Effector memory CD8-positive, alpha-beta T cell (primary cell): ENCODE data around the gene ST6GALNAC4.

Source experiments
- ATAC-seq: fragments of 150-1000 bp; cut with Tn5 transposase; replicated peaks from 2 replicates; pipeline ENCODE4 v1.10.0; 2021; ENCODE audit warnings: mild to moderate bottlenecking, moderate library complexity
- DNase-seq, 3 experiments: peaks; one replicate each; pipeline ENCODE4 v3.0.0; 2021
- H3K27ac Mint-ChIP-seq, 2 donors: one replicate each; pipeline ENCODE4 v1.8.0; 2022; ENCODE audit warnings: mild to moderate bottlenecking in 2 of 2, mixed read lengths in 2 of 2, moderate library complexity in 2 of 2
- H3K27me3 Mint-ChIP-seq, 2 donors: one replicate each; pipeline ENCODE4 v1.8.0; 2022; ENCODE audit warnings: mixed read lengths in 2 of 2
- H3K36me3 Mint-ChIP-seq: one replicate; pipeline ENCODE4 v1.8.0; 2022; ENCODE audit warnings: mild to moderate bottlenecking, moderate library complexity, mixed read lengths; ENCODE audit not compliant: insufficient read depth
- H3K4me1 Mint-ChIP-seq, 2 donors: one replicate each; pipeline ENCODE4 v1.8.0; 2022; ENCODE audit warnings: low read depth in 2 of 2, mixed read lengths in 2 of 2
- H3K4me3 Mint-ChIP-seq, 2 donors: one replicate each; pipeline ENCODE4 v1.8.0; 2022; ENCODE audit warnings: mild to moderate bottlenecking in 2 of 2, mixed read lengths in 2 of 2, moderate library complexity in 2 of 2
- H3K9me3 Mint-ChIP-seq, 2 donors: one replicate each; pipeline ENCODE4 v1.8.0; 2022; ENCODE audit warnings: mixed read lengths in 2 of 2

ST6GALNAC4 gene

GRCh38 chr9:127931092-127931881 lies 14.4 kb upstream of the ST6GALNAC4 start:
- Mint-ChIP-seq H3K9me3 (no peaks in the 10 kb centered on the region), H3K4me1 (peaks cover 27 to 34% of the 10 kb centered on the region in 2 donors), H3K4me3 (peak overlapping the region; percentile 78 to 85), H3K27me3 (peaks cover 0 to under 1% of the 10 kb centered on the region in 2 donors), H3K27ac (peak overlapping the region; percentile 39 to 81), H3K36me3 (peaks cover 36% of the 10 kb centered on the region)
- ATAC-seq: peak; percentile 38
- DNase-seq: no peak

- ATAC-seq: peak; percentile 68
- peak; percentile 49 to 63 (median 60) for DNase-seq
- Mint-ChIP-seq H3K27me3 (peaks cover 0 to 7% of the 10 kb centered on the region in 2 donors), H3K4me3 (peak within 1 kb of the TSS; percentile 78 to 85), H3K36me3 (peaks cover 31% of the 10 kb centered on the region), H3K27ac (peak within 1 kb of the TSS; percentile 39 to 81), H3K9me3 (no peaks in the 10 kb centered on the region), H3K4me1 (peaks cover 20 to 26% of the 10 kb centered on the region in 2 donors)
Observed at GRCh38 chr9:127930231-127931091, 13.6 kb upstream of the ST6GALNAC4 start, which contains the start of gene PIP5KL1. Gene PIP5KL1 (minus strand): TSS chr9:127930777. CDS start chr9:127930752, 25 bp downstream.

DNA sequence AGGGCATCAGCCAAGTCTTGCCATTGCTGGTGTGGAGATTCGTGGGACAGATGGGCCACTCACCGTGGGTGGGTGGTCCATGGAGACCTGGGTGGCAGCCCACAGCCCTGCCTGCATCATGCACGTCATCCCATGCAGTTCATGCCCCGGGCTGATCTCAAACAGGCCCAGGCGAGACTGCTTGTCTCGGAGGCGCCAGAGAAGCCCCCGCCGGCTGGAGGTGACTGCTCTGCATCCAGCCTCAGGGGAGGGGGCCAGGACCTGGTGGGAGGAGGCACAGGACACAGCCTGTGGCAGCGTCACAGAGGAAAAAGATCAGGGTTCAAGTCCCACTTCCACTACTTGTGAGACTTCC lies 12.8 kb upstream of the ST6GALNAC4 start:
- H3K4me3 Mint-ChIP-seq: peak overlapping the region; percentile 78 to 85
- peaks cover 31% of the 10 kb centered on the region for H3K36me3 Mint-ChIP-seq
- no peak overlapping the region for H3K27ac Mint-ChIP-seq
- ATAC-seq (no peak), DNase-seq (no peak)
- peaks cover 16 to 21% of the 10 kb centered on the region in 2 donors for H3K4me1 Mint-ChIP-seq
- no peaks in the 10 kb centered on the region for H3K9me3 Mint-ChIP-seq
- H3K27me3 Mint-ChIP-seq: peaks cover 6 to 7% of the 10 kb centered on the region in 2 donors

DNA sequence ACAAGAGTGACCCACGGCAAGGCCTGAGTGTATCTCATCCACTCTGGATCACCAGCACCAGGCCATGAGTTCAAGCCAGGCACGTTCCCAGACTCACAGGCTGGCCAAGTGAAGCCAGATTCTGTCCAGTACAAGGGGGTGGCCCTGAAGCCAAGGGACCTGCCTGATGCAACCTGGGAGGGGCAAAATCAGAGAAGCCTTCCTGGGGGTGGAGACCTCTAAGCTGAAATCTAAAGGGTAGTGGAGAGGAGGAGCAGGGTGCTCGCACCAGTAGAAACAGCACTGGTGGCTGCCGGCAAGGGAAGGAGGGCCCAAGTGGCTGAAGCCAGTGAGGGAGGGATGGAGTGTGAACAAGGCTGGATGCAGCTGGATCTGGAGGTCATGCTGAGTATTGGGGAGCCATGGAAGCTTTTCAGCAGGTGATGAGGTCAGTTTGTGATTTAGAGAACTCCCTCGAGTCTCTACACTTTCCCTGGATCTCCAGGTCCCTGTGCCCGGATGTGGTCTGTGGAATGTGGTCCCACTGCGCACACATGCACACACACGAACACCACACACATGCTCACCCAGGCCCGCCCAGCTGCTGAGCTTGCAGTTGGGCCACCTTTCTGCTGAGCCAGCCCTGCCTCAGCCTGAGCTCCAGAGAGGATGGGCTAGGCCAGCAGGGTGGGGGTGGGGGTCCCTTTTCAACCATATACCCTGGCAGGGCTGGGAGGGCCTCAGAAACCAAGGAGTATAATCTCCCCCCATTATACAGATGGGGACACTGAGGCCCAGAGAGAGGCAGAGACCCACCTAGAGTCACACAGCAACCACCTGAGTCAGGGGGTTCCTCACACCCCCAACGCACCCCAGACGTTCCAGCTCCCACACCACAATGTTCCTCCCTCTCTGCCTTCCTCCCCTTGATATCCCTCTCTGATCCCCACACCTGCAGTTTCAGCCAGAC lies 12.1 kb upstream of the ST6GALNAC4 start:
- peak overlapping the region; percentile 51 to 78 for H3K4me3 Mint-ChIP-seq
- H3K36me3 Mint-ChIP-seq: peaks cover 35% of the 10 kb centered on the region
- H3K4me1 Mint-ChIP-seq: peaks cover 10 to 18% of the 10 kb centered on the region in 2 donors
- H3K27me3 Mint-ChIP-seq: peaks cover 7 to 9% of the 10 kb centered on the region in 2 donors
- H3K27ac Mint-ChIP-seq: no peak overlapping the region
- DNase-seq: no peak
- no peaks in the 10 kb centered on the region for H3K9me3 Mint-ChIP-seq
- ATAC-seq: no peak

DNA sequence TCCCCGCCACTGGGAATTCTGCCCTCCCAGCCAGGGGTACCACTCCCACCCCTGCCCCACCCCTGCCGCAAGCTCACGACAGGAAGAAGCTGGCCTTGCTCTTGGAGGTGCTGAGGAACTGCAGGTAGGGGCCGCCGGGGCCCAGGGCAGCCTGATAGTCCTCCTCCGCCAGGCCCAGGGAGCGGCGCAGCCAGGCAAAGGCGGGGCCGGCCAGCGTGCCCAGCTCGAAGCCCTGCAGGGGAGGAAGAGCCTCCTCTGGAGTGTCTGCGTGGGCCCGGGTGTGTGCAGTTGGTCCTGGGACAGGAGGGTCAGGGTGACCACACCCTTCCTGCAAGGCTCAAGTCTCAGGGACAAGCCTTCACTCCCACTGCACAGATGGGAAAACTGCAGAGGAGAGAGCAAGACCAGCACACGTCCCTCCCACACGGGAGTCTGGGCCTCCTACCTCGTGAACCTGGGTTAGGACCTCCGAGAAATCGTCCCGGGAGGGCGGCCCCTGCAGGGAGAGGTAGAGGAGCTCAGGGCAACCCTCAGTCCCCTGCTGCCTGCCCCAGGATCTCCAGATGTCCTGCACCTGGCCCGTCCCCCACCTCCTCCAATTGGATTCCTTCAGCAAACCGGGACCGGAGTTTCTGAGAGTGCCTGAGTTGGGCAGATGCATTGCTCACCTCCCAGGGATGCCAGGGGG lies 11.3 kb upstream of the ST6GALNAC4 start:
- H3K4me1 Mint-ChIP-seq: peaks cover 10 to 17% of the 10 kb centered on the region in 2 donors
- no peaks in the 10 kb centered on the region for H3K9me3 Mint-ChIP-seq
- no peak overlapping the region for H3K27ac Mint-ChIP-seq
- peaks cover 7 to 9% of the 10 kb centered on the region in 2 donors for H3K27me3 Mint-ChIP-seq
- DNase-seq (no peak), ATAC-seq (no peak)
- peak overlapping the region; percentile 44 to 51 for H3K4me3 Mint-ChIP-seq
- peaks cover 35% of the 10 kb centered on the region for H3K36me3 Mint-ChIP-seq

- Mint-ChIP-seq H3K27me3 (peaks cover 7 to 9% of the 10 kb centered on the region in 2 donors), H3K9me3 (no peaks in the 10 kb centered on the region), H3K36me3 (peaks cover 30% of the 10 kb centered on the region), H3K4me3 (peak overlapping the region; percentile 59 to 71), H3K4me1 (peaks cover 6 to 14% of the 10 kb centered on the region in 2 donors), H3K27ac (no peak overlapping the region)
- ATAC-seq: peak; percentile 55
- peak in 2 of 3 experiments; percentile 32 to 41 for DNase-seq
Observed at GRCh38 chr9:127927201-127927987, 10.6 kb upstream of the ST6GALNAC4 start.

GRCh38 chr9:127926906-127927200 lies 10.0 kb upstream of the ST6GALNAC4 start:
- peak; percentile 2 for ATAC-seq
- Mint-ChIP-seq H3K9me3 (no peaks in the 10 kb centered on the region), H3K36me3 (peaks cover 32% of the 10 kb centered on the region), H3K27me3 (peaks cover 7 to 9% of the 10 kb centered on the region in 2 donors), H3K4me1 (peaks cover 6 to 17% of the 10 kb centered on the region in 2 donors), H3K4me3 (peak overlapping the region; percentile 59 to 71), H3K27ac (no peak overlapping the region)
- no peak for DNase-seq

DNA sequence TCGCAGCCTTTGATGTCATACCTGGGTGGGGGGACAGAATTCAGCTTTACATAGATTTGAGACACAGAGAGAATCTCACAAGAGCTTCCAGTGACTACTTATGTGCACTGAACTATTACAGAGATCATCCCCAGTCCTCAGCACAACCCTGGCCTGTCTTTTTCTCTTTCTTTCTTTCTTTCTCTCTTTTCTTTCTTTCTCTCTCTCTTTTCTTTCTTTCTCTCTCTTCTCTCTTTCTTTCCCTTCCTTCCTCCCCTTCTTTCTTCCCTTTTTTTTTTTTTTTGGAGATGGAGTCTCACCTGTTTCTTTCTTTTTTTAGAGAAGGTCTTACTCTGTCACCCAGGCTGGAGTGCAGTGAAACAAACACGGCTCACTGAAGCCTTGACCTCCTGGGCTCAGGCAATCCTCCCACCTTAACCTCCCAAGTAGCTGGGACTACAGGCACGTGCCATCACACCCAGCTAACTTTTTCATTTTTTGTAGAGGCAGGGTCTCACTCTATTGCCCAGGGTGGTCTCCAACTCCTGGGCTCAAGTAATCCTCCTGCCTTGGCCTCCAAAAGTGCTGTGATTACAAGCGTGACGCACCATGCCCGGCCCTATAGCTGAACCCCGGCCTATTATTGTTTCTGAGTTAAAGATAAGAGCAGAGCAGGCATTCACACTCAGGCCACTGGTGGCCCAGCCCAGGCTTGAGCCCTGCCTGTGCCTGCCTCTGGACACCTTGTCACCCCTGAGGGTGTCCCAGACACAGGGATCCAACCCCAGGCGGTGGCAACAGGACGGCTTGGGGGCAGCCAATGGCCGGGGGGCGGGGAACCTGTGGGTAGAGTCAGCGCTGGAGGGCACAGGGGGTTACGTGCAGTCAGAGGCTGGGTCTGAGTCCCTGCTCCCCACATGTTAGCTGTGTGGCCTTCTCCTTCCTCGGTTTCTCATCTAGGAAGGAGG lies 9.4 kb upstream of the ST6GALNAC4 start:
- H3K27ac Mint-ChIP-seq: no peak overlapping the region
- peaks cover 32% of the 10 kb centered on the region for H3K36me3 Mint-ChIP-seq
- ATAC-seq: no peak
- peak overlapping the region in 1 of 2 donors; percentile 71 for H3K4me3 Mint-ChIP-seq
- peaks cover 7 to 9% of the 10 kb centered on the region in 2 donors for H3K27me3 Mint-ChIP-seq
- no peaks in the 10 kb centered on the region for H3K9me3 Mint-ChIP-seq
- DNase-seq: no peak
- H3K4me1 Mint-ChIP-seq: peaks cover 3 to 17% of the 10 kb centered on the region in 2 donors

DNA sequence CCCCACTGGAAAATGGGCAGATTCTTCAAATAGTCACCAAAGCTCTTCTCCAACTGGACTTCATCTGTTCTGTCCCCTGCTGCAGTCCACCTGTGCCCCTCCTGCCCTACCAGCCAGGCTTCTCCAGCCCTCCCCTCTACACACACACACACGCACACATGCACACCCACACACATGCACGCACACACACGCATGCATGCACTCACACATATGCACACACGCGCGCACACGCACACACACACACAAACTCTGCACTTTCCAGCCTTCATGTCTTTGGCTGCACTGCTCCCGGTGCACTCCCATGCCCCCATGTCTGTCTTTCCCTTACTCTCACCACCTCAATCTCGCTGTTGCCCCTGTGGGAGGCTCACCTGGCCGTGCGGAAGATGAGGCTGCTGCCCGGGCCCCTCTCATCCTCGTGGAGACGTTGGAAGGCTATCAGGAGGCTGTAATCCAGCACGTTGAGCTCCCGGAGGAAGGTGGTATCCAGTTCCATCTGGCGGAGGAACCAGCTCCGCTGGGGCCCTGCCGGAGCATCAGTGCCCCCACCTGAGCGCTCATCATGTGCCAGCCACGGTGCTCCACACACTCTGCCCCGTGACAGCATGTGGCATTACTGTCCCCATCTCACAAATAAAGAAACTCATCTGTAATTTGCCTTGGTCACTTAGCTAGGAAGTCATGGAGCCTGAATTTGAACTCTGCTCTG lies 8.0 kb upstream of the ST6GALNAC4 start:
- Mint-ChIP-seq H3K4me3 (no peak overlapping the region), H3K27me3 (peaks cover 7 to 9% of the 10 kb centered on the region in 2 donors), H3K27ac (no peak overlapping the region), H3K4me1 (peaks cover 0 to 17% of the 10 kb centered on the region in 2 donors), H3K36me3 (peaks cover 24% of the 10 kb centered on the region), H3K9me3 (no peaks in the 10 kb centered on the region)
- DNase-seq (no peak), ATAC-seq (no peak)

DNA sequence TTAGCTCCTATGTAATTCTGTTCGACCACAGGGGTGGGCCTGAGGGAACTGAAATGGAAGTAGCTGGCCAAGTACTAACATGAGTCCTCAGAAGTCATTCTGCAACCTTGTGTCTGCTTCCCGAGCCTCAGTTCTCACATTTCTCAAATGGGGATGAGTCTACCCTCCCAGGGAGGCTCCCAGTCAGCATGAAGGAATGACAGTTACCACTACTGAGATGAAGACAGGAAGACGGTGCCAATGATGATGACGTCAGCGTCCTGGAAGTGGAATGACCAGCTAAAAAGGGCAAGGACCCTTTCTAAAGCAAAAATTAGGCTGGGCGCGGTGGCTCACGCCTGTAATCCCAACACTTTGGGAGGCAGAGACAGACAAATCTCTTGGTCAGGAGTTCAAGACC lies 6.9 kb upstream of the ST6GALNAC4 start:
- Mint-ChIP-seq H3K9me3 (no peaks in the 10 kb centered on the region), H3K27ac (no peak overlapping the region), H3K4me3 (no peak overlapping the region), H3K4me1 (peaks cover 0 to 20% of the 10 kb centered on the region in 2 donors), H3K27me3 (peaks cover 7 to 9% of the 10 kb centered on the region in 2 donors), H3K36me3 (peaks cover 26% of the 10 kb centered on the region)
- DNase-seq: no peak
- ATAC-seq: no peak
